HG02759 (cell line): Measurements from ENCODE around the gene PLPP2.

Source experiments
- ATAC-seq: cut with Tn5 transposase; IDR thresholded peaks from one replicate; pipeline ENCODE4 v1.9.1; 2021; ENCODE audit warnings: mild to moderate bottlenecking, moderate library complexity; ENCODE audit not compliant: unreplicated experiment

PLPP2 gene

DNA sequence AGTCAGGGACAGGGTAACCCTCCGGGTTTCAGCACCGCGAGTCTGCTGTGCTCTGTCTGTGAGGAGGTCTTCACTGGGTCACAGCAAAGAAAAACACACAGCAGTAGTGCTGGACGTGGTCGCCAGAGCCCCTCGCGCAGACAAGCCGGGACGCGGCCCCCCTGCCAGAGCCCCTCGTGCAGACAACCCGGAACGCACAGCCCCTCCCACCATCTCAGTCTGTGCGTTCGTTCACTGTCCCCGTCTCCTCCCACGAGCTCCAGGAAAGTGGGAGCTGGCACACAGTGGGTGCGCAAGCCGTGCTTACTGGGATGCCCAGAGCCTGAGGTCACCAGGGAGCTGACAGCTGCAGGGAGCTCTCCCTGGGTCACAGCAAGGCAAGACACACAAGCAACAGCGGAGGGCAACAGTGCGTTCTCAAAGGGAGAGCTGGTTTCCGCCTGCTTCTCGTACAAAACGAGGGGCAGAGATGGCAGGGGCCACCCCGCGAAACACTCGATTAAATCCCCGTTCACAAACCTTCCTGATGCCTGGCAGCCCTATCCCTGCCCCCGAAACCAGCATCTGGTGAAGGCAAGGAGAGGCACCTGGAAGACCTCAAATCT lies 3.2 kb upstream of the PLPP2 start:
- no peak for ATAC-seq

DNA sequence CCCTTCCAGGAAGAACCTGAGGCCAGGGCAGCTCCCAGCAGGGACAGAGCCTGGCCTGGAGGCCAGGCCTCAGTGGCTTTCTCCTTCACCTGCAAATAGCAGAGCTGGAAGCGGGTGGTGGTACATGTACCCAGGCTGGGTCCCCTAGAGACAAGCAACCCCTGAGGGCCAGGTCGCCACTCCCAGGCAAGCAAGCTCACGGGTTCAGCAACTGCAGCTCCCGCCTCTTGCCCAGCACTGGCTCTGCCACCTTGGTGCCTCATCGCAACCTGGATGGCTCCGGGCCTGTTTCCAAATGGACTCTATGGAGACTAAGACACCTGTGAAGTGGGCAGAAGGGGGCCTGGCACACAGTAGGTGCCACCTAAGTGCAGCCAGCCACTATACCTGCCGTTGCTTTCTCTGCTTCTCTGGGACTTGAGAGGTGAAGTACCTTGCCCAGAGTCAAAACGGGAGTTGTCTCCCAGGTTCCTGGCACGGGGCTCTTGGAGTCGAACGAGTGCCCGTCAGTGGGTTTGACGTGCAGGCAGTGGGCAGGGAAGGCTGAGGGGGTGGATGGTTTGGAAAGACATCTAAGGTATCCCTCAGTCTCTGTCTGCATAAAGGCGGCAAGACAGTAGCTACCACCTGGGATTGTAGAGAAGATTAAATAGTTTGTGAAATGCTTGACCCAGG lies 2.4 kb upstream of the PLPP2 start:
- ATAC-seq = no peak

DNA sequence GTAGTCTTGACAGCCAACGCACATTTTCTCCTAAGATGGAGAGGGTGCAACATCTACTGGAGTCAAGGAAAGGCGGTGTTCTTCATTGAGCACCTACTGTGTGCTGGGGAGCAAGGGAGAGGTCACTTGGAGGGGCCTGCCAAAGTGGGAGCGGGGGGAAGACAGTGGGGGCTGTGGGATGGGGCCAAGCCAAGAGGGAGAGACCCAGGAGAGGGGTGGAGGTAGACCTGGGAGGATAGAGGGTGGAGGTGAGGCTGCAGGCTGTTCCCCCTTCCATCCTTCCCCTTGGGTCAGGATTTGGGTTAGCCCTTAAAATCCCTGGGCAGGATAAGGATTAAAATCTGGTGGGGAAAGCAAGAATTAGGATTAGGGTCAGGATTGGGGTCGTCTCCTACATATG lies 1.7 kb upstream of the PLPP2 start:
- ATAC-seq = no peak

DNA sequence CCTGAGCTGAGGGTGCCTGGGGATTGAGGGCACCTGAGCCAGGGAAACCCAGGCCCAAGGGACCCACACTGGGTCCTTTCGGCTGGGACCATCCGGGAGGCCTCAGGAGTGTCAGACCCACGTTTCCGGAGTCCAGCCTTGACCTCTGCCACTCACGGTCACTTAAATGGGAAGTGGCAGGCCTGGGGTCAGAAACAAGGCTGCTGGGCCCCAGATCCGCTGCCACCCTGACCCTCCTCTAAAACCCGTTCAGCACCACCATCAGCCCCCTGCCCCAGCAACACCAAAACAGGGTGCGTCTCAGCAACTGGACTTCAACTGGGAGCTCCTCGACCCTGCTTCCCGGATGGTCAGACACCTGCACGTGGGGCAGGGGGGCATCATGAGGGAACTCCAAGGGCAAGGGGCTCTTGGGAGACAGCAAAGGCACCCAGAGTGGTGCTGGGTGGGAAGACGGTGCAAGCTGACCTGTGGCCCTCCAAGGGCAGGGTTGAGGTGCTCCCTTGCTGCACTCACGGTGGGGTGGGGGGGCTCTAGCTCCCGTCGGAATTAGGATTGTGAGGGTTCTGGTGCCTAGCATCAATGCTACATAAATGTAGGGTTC lies 1.2 kb upstream of the PLPP2 start:
- no peak for ATAC-seq

DNA sequence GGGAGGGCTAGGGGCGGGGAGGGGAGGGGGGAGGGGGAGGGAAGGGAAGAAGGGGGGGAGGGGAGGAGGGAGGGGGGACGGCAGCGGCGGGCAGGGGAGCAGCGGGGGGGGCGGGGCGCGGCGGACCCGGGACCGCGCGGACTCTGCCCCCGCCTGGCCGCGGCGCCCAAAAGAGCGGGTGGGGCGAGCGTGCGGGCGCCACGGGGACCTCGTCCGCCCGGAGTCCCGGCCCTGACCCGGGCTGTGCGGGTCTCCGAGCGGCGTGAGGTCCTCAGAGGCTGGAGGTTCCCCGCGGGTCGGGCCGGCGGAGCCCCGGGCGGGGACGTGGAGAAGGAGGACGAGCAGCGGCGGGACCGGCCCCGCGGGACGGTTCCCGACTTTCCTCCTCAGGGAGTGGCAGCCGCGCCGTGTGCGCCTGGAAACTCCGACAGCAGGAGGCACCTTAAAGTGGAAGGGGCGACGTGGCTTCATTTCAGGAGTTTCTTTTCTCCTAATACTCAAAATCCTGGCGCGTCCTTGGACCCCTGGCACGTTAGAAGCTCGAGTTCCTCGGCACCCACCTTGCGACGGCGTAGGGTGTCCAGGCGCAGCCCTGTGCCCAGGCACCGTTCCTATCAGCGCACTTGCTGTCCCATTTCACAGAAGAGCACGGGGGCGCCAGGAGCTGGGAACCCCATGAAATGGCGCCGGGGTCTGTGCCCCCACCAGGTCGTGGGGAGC lies 518 bp upstream of the PLPP2 start:
- ATAC-seq = no peak

DNA sequence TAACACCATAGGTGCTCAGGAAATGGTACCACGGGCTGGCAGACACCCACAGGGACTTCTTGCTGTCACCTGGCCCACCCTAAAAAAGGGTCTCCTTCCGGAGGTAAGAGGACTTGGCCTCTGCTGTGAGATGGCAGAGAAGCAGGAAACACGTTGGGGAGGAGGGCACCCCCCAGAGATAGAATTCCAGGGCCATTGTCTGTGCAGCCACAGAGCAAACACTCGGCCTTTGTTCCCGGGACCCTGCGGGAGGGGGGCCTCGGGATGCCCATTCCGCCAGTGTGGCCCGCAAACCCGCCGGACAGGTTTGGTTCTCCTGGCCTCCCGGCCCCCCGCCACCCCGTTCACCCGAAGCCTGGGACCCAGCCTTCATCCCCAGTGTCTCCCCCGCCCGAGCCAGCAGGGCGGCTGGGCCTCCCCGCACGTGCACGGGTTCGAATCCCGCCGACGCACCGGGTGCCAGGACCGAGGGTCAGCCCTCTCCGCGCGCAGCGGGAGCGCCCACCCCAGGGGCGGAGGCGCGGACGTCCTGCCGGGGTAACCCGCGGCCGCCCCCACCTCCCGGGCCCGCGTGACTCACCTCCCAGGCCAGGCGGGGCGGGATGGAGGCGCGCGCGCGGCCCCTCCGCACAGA lies 714 bp downstream of the PLPP2 start:
- ATAC-seq = no peak

DNA sequence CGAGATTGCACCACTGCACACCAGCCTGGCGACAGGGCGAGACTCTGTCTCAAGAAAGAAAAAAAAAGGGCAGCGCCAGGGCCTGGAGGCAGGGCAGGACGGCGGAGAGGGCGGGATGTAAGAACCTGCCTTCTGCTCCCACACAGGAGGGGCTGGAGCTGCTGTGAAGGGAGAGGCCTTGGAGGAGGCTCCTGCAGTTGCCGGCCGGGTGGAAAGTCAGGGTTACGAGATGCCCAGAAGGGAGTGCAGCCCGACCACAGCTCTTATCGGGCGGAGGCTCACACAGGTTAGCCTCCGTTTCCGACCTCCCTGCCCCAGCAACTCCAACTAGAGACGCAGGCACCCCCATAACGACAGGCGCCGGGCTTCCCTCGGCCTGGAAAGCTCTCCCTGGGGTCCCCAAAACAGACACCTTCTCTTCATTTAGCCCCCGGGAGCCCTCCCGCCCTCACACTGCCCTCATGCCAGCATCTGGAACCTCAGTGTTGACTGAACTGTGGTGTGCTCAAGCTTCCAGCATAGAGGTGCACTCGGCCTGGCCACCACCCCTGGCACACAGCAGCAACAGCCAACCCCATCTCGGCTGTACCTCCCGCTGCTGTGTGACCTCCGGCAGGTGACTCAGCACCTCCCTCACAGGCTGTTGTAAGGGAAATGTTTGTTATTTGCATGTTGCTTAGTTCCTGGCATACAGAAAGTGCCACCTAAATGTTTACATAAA lies 1.4 kb downstream of the PLPP2 start:
- no peak for ATAC-seq

DNA sequence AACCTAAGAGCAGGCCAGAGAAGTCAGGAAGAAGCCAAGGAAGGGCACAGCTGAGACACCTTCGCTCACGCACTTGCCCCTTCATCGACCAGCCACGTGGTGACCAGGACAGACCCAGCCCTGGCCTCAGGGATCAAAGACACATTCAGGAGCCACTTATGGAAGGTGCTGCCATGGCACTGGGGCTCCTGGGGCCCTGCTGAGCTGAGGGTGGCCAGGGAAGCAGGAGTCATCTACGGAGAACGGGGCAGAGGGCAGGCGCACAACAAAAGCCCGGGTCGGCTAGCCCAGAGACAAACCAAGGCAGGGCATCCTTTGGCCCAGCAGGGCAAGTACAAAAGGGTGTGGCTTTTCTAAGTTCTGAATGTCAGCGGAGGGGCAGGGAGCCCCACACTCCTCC lies 2.3 kb downstream of the PLPP2 start:
- ATAC-seq = no peak

DNA sequence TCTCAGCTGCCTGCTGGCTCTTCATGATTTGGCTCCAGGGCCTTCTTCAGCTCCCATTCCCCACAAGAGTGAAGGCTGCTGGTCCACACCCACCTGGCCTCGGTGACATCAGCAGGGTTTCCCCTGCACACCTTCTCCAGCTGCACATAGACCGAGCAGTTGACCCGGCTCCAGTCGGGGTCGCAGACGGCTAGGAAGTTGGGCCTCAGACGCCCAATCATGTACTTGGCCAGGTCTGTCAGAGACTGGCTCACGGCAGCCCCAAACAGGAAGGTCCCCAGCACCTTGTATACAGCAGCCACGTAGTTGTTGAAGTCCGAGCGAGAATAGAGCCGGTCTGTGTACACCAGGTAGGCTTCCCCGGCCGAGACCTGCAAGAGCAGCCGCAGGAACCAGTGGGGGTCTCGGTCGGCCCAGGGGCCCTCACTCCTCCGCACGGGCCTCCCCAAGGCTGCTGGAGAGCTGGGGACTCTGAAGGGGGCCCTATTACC lies 3.8 kb downstream of the PLPP2 start:
- no peak for ATAC-seq

DNA sequence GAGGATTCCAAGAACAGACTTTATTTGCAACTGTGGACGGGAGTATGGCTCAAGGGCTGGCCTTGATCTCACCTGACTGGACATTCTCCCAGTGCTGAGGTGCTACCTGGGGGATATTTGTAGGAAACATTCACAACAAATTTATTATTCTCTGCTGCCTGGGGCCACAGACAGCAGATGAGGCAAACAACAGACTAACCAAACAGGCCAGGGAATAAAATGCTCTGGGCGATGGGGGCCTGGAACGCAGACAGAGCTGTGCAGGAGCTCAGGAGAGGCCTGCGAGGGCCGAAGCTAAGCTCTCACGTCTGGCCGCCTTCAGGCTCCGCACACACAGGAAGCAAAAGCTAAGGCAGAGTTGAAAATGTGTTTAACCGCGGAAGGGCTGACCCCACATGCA lies 7.8 kb downstream of the PLPP2 start:
- ATAC-seq = no peak

DNA sequence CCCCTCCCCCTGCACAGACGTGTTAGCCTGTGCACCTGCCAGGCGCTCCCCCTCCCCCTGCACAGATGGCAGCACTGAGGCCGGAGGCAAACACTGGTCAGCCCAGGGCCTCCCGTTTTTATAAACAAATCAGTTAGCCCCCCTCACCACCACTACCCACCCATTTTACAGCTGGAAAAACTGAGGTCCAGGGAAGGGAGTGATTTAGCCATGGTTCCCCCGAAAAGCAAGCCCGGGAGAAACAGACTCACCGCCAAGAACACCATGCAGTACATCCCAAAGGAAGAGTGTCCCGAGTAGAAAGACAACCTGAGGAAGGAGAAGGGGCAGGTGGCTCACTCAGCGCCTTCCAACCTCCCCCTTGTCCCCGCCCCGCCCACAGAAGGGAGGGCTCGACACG lies 8.7 kb downstream of the PLPP2 start:
- no peak for ATAC-seq

DNA sequence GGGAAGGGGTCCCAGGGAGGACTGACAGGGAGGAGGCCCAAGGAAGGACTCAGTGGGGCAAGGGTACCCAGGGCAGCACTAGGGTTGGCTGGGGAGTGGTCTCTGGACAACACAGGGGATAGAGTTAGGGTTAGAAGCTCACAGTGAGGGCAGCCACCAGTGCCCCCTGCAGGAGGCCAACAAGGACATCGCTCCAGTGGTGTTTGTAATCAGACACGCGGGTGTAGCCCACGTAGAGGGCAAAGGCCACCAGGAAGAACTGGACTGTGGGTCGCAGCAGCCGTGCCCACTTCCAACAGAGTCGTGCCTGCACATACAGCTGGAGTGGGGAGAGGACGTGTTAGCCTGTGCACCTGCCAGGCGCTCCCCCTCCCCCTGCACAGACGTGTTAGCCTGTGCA lies 9.2 kb downstream of the PLPP2 start:
- ATAC-seq = no peak

DNA sequence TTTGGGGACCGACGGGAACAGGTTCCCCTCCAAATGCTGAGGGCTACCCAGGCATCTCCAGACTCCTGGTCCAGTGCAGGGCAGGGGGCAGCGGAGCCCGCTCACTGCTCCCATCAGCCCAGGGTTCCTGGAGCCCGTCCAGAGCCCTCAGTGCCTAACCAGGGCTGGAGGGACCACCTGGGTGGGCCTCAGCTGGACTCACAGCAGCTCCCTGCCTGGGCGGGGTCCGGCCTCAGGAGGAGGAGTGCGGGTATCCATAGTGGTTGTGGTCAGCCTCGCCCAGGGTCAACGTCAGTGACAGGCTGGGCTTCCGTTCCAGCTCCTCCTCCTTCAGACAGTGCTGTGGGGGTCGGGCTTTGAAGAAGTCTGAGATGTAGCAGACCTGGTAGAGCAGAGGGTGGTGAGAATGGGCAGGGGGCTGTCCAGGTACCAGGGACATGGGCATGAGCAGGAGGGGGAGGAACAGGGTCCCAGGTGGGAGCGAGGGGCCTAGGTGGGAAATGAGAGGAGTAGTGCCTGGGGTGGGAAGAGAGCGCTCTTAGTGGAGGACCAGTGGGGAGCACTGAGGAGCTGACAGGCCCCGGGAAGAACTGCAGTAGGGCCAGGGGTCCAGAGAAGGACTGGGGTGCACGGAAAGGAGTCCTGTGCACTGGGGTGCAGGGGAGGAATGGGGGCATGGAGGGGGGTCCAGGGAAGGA lies 9.9 kb downstream of the PLPP2 start:
- ATAC-seq = no peak

DNA sequence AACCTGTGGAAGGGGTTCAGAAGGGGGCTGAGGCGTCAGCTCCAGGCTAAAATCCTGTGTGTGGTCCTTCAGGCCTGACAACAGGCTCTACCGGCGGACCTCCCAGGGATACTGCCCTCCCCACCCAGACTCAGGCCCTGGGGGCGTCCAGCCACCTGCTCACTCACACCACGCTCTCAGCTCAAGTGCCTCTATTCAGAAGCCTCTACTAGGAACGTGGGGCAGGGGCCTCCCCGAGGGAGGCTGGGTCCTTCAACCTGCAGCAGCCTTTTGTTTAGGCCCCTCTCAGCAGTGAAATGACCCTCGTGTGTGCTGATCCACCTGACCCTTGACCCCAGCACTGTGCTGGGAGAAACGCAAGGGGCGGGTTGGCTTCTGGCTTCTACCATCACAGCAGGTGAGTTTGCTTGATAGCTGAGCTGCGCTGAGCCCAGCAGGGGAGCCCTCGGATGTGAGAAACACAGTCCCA lies 10.6 kb downstream of the PLPP2 start:
- ATAC-seq = no peak

DNA sequence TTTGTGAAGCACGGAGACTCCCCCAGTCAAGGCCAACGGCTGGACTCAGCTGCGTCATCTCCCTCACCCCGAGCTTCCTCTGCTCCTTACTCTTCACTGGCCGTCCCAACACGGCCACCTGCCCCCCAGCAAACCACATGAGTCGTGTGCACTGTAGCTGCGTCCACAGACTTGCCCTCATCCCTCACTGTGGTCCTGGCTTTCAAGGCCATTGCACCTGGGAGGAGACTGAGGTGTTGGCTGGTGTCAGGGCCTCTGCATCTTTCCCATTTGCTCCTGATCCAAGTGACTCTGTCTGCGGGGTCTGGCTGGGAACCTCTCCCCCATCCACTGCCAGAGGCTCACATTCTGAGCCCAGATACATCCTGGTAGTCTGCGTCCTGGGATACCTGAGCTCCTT lies 11.5 kb downstream of the PLPP2 start:
- ATAC-seq = no peak

DNA sequence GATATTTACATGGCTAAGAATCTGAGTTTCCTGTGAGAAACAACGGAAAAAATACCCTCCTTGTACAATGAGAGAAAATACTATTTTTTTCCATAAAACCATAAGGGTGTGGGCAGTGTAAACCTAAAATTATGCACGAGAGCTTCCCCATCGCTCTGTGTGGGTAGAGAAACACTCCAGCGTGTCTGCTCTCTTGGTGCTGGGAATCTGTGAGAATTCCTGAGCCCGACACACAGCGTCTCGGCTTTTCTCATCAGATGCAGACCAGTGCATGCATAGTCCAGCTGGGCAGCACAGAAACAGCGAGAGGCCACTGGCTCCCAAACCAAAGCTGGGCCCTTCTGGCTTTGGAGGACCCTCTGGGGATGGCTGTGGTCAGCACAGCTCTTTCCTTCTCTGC lies 12.0 kb downstream of the PLPP2 start:
- ATAC-seq = no peak

DNA sequence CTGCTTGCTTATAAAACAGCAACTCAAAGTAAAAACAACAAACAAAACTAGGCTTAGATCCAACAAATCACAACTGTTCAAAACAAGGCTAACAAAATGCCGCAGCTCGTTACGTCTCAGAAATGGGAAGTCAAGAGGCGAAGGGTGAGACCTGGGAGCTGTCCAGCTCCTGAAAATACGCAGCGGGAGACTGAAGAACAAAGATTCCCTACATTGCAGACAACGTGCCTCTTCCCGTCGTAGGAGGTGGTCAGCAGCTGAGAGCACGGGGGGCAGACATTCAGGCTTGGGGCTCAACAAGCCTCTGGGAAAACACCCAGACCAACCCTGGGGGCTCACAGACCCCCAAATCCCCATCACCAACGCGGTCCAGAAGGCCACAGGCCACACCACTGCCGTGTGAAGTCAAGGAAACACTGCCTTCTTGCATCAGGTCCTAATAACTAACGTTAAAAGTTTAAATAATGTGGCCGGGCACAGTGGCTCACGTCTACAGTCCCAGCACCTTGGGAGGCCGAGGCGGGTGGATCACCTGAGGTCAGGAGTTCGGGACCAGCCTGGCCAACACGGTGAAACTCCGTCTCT lies 13.5 kb downstream of the PLPP2 start:
- ATAC-seq = no peak

DNA sequence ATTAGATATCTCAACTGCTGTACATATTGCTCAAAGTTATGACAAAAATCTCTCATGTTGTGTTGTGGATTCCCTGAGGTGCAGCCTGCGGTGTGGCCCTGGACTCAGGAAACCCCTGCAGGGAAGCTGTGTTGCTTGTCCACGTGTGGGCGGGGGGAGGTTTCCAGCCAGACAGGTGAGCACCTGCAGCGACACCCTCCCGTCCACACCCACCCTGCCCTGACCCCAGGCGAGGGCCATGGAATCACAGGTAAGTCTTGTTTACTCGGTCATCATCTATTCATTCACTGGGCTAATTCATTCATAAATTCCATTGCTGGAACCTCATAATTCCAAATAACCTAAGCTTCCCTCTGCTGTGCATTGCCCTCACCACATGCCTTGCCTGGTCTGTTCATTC lies 14.1 kb downstream of the PLPP2 start:
- no peak for ATAC-seq

DNA sequence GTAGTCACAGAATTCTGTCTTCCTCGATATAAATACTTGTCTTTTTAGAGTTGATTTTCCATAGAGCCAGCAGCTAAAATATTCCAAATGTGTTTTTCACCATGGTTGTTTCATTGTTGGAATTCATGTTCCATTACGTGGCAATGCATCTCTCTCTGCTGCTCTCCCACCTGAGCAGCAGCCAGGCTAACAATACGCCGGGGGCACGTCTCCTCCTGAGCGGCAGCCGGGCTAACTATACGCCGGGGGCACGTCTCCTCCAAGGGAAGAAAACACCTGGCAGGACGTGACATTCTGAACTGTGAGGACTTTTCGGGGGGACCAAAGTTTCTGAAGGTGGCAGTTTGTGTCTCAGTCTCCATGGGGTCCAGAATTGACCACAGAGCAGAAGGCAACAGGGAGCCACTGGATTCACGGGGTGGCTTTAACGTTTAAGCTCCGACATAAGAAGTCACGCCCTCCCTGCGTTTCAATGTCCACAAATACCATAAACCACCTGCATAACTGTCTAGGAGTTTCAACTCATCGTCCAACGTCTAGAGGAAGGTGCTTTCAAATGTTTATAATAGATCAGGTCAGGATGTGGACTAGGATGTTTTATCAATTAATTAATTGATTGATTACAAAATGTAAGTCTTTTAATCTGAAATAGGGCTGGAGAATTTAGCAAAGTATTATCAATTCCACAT lies 15.1 kb downstream of the PLPP2 start:
- ATAC-seq = no peak
